Measurements from ENCODE around the gene LRRC45.
"Not testable (repeated sequence)": the region's sequence is repeated elsewhere in the genome, so short reads cannot be mapped to it uniquely, and the experiment has no call there.

GRCh38 chr17:82038796-82039409 lies 15.8 kb downstream of the LRRC45 start:
- not testable (repeated sequence) for TF ChIP-seq CTCF (conservative IDR thresholded peaks at IDR 0.05; ENCODE audit: low read length); EZH2phosphoT487 (IDR thresholded peaks at IDR 0.05; ENCODE audit: borderline replicate concordance, low read depth, low read length)
